Occipital lobe (tissue), 2 donors: Measurements from ENCODE around the gene LCN12. TPM values are rescaled to one million over a fixed set of nuclear protein-coding genes. Genes with fewer than 3 reads are reported as not detected.
"Not testable (repeated sequence)": the region's sequence is repeated elsewhere in the genome, so short reads cannot be mapped to it uniquely, and the experiment has no call there.

Experiments used
- DNase-seq: peaks from one replicate; lab custom pipeline; 2025; lab: John Stamatoyannopoulos, UW
- total RNA-seq: library from RNA; depleted of rRNA; stranded (reverse); fragments of >200 nt; gene quantifications from one replicate; pipeline ENCODE4 v1.2.3, GENCODE V29; 2014

Gene LCN12
- total RNA-seq, 1 donor from 2014 or later, result not detected

DNA sequence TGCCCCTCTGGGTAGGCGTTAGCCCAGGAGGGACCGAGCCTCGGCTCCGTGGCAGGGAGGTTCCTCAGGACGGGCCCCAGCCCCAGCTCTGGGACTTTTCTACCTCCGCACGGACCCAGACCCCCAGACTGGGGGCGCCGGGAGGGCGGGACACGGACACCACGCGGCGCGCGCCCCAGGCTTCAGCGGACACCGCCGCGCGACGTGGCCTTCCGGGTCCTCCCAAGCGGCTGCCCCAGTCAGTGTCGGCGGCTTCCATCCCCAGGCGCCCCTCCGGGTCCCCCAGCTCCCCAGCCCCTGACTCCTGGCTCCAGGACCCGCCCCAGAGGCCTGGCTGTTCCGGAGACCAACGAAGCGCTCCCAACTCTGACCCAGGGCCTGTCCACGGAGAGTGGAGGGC is 33.8 kb downstream of the LCN12 start:
- DNase-seq, result no peak

DNA sequence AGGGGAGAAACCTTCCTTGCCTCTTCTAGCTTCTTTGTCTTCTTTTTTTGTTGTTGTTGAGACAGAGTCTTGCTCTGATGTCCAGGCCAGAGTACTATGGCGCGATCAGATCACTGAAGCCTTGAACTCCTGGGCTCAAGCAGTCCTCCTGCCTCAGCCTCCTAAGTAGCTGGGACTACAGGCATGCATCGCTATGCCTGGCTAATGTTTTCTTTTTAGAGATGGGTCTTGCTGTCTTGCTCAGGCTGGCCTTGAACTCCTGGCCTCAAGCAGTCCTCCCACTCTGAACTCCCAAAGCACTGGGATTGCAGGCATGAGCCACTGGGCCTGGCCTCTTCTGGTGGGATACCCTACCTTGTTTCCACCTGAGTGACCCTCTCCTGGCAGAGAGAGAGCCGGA is 36.8 kb downstream of the LCN12 start:
- DNase-seq, result no peak

DNA sequence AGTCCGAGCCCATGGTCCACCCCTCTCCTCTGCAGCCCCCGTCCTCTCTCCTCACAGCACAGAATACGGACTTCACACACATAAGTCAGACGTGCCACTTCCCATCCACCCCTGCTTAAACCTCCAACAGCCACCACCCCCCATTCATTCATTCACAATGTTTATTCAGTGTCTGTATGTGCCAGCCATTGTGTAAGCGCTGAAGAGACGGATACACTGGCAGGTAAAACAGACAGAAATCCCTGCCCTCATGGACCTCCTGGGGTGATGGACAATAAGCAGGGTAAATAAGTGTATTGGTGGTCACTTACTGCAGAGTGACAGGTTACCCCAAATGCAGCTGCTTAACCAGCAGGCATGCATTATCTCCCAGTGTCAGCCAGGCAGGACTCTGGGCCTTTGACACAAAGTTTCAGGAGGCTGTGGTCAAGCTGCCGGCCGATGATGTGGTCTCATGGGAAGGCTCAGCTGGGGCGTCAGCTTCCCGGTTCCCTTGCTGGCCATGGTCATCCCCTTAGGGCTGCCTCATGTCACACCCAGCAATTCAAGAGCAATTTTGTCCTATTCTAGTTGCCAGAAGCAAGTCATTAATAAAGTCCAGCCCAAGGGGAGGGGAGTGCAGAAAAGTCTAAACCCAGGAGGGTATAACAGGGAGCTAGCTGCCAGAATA is 38.3 kb downstream of the LCN12 start:
- DNase-seq, result no peak

DNA sequence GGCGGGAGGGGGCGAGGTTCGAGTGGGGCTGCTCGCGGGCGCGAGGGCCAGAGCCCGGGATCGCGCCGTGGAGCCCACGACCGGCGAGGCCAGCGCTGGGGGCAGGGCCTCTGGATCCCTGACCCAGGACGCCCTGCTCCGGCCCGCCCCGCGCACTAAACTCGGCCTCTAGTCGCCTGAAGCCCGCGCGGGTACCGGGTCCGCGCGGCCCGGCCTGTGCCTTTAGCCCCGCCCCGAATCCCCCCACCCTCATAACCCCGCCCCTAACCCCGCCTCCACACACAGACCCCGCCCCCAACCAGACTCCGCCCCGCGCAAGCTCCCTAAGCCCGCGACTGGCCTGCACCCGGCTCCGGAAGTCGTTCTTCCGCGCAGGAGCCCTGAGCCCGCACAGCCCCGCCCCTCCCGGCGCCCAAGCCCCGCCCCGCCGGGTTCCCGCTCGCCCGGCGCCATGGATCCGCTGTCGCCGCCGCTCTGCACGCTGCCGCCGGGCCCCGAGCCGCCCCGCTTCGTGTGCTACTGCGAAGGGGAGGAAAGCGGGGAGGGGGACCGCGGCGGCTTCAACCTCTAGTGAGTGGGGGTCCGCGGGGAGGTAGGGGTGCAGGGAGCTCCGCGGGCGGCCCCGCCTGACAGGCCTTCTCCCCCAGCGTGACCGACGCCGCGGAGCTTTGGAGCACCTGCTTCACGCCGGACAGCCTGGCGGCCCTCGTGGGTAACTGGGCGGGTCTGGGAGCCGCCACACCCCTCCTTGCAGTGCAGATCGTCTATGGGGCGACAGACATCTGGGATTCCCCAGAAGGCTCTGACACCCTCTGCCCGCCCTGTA is 40.1 kb downstream of the LCN12 start, which contains the start of gene PAXX:
Gene PAXX (plus strand): TSS at position 430 of the 826 bp plus-strand sequence. CDS start 22 bp downstream, at position 452.
- DNase-seq, result peak; percentile 91

DNA sequence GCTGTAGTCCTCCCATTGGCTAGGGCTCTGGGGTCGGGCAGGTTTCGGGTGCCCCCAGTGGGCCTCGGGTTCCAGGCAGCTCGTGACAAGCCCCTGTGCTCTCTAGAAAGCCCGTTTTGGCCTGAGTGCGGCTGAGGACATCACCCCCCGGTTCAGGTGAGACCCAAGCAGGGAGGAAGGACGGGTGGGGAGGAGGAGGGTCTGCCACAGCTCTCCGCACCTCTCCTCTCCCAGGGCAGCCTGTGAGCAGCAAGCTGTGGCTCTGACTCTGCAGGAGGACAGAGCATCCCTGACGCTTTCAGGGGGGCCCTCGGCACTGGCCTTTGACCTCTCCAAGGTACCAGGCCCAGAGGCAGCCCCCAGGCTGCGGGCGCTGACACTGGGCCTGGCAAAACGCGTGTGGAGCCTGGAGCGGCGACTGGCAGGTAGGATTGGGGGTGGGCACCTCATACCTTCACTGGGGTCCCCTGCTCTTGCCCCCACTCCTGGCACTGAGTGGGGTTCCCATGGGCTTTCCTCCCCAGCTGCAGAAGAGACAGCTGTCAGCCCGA is 40.8 kb downstream of the LCN12 start:
- DNase-seq, result no peak

DNA sequence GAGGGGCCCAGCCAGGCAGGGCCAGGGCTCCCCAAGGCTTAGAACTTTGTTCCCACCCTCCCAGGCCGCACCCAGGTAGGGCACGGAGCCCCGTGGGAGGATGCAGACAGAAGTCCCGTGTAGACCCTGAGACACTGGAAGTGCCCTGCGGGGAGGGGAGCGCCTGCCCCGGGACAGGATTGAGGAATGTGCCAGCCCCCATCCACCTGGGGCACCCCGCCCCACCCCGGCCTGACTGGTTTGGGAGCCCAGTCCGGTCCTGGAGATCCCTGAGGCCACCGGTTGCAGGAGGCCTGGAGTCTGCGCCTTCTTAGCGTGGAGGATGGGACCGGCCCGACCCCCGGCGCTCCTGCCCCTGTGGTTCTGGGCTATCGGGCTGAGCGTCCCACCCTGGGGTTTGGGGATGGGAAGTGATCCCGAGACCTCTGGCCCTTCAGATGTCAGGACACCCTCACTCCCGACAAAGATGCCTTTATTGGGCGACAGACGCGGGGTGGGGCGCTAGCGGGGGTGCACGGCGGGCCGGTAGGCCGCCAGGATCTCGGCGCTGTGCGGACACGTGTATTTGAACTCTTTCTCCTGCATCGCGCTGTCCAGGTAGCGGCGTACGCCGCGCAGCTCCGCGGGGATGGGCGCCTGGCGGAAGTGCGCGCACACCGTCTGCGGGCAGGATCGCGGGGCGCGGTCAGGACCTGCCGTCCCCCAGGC is 42.3 kb downstream of the LCN12 start:
- no peak for DNase-seq

DNA sequence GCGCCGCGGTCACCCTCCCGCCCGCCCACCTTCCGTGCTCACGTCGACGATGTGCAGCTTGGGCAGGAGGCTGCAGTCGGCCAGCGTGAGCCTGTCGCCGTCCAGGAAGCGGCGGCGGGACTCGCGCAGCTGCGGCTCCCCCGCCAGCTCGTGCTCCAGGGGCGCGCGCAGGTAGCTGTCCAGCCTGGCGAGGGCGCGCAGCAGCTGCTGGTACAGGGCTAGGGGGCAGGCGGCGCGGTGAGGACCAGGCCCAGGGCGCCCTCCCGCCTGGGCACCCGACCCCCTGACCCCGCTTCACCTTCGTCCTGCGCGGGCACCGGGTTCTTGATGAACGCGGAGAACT is 42.8 kb downstream of the LCN12 start:
- no peak for DNase-seq

DNA sequence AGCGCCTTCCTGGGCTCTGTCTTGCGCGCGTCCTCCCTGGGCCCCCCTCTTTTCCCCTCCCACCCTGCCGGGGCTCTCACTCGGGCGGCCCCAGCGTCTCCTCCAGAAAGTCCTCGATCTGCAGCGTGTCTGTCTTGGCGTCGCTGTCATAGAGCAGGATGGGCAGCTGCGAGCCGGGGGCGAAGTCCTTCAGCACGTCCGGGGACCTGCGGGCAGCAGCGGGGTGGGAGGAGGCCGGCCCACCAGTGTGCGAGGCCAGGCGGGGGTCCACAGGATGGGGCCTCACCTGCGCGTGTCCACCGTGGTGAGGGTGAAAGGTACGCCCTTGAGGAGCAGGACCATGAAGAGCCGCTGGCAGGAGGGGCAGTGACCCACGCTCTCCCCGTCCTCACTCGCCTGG is 43.3 kb downstream of the LCN12 start:
- no peak for DNase-seq

DNA sequence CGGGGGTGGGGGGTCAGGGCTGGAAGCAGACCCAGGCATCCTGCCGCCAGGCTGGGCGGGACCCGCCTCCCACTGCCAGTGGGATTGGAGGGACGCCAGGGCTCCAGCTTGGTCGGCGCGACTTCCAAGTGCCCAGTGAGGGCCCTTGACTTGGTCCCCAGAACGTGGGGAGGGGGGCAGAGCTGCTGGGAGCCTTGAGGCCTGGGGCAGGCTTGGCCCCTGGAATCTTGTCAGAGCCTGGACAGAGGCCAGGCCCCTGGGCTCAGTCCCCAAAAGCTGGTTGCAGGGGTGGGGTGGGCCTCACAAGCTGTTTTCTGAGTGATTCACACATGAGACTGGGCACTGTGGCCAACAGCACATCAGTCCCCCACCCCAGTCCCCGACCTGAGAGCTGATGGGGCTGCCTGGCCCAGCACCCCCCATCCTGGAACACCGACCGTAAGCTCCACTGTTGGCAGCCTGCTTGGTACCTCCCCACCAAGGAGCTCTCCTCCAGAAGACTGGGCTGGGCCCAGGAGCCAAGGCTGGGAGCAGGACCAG is 43.8 kb downstream of the LCN12 start:
- no peak for DNase-seq

DNA sequence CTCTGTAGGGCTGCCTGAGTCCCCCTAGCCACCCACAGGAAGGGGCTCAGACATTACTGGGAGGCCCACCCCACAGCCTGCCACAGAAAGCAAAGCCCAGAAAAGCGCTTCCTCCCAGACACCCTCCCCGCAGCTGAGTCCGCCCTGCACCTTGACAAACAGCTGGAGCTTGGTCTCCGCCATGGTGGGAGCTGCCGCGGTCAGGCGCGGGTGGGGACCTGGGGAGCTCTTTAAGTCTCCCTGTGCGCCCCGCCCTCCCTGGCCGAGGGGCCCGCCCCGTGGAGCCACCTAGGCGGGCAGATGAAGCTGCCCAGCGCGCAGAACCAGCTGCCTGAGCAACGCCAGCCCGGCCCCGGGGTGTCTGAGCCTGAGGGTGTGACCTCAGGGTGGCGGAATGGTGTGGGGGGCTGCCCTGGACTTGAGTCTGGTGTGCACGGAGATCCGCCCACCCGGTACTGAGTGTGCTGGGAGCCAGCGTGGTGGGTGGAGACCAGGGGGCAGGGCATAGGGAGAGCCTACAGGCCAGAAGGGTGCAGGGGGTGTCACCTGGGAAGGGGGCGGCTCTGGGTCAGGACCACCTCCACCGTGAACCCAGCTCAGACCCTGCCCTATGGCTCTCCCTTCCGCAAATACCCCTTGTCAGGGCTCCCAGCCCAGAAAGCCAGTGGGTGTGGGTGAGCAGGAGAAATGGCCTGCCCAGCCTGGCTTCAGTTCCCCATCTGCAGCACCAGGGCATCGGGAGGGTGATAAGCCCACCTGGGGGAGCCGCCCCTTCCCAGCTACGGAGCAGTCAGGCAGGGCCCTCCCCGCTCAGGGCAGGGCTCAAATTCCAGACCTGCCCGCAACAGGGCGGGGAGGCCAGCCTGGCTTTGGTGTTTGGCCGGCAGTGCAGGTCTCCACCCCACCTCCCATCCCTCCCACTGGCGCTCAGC is 44.6 kb downstream of the LCN12 start, which contains the start of gene CLIC3:
Gene CLIC3 (minus strand): TSS at position 208 of the 932 bp plus-strand sequence. CDS start 25 bp downstream, at position 183.
- DNase-seq, result no peak

DNA sequence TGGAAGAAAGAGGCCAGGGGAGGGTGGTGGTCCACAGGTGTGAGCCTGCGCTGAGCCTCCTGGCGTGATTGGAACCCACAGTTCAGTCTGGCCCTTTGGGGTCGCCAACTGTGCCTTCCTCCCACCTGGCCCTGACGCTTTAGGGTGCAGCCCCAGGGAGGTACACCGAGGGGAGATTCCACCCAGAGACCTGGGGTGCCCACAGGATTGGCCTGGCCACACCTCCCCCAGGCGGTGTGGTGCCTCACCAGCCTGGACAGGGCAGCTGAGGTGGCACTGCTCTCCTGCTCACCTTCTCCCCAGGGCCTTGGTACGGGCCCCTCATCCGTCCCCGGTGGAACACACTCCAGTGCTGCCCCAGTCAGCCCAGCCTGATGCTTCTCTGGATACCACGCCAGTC is 45.3 kb downstream of the LCN12 start:
- DNase-seq, result no peak

DNA sequence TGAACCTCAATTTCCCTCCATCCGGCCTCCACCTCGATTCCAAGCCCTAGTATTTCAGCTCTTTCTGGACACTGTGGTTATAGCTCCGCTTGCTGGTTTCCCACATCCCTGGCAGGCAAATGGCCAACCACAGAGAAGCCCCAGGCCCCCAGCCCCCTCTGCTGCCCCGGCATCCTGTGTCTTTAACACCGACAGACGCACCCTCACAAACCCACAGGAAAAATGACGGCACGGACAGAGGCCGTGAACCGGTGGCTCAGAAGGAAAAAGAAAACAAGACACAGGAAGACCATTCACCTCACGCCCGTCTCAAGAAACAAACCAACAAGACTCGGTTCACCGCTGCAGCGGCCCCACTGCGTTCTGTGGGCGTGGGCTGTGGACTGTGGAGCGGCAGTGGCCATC is 45.8 kb downstream of the LCN12 start:
- no peak for DNase-seq

DNA sequence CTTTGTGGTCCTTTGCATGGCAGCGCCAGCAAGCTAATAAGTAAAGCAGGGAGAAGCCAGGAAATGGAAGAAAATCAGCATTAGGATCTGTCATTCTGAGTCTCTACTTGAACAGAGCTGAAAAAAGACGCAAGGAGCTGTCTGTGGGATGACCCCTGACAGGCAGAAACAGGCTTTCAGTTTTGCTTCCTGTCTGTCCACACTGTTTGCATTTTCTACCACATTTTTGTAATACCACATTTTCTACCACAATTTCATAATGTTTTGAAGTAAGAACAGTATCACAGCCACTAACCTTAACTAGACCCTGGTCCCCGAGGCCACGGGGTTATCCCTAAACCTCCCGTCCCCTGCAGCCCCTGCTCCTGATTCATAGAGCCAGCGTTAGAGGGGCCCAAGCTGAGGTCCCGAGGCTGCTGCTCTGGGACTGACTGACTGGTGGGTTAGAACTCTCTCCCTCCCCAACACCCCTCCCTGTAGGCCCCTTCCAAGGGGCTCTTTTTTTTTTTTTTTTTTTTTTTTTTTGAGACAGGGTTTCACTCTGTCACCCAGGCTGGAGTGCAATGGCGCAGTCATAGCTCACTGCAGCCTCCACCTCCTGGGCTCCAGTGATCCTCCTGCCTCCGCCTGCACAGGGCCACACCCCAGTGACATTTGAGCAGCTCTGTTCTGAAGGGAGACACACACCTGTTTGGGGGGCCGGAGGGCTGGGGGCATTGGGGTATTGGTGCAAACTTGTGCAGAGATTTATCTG is 48.3 kb downstream of the LCN12 start:
- DNase-seq, result no peak

DNA sequence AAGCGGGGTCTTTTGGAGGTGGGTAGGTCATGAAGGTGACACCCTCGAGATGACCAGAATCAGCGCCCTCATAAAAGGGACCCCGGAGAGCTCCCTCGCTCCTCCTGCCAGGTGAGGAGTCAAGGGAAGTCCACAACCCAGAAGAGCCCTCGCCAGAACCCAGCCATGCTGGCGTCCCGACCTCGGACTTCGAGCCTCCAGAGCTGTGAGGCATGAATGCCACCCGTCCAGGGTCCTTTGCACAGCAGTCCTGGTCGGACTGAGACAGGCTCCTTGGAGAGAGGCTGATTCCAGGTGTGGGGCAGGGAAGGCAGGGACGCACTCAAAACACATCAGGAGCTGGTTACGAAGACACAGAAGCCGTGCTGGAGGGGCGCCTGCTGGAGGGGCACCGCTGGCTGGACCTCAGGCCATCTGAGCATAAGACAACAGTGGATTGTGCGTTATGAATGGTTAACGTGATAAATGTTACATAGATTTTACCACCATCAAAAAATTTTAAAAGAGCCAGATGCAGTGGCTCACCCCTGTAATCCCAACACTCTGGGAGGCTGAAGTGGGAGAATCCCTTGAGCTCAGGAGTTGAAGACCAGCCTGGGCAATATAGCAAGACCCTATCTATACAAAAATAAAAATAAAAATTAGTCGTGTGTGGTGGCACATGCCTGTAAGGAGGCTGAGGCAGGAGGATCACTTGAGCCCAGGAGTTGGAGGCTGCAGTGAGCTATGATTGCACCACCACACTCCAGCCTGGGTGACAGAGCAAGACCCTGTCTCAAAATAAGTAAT is 50.0 kb downstream of the LCN12 start:
- no peak for DNase-seq

DNA sequence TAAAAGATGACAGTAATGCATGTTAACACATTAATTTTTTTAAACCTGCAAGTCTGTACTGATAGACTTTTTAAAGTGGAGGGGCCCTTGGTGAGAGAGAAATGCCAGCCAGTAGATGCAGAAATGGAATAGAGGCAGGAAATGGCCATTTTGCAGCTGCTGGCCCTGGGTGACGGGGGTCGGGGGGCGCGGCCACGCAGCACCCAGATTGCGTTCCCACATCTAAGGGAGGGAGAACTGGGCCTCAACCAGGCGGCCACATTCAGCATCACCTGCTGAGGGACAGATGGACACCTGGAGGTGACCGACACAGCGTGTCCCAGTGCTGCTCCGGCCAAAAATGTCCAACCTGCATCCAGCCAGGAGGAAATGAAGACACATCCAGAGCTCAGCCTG is 50.6 kb downstream of the LCN12 start:
- DNase-seq, result no peak

DNA sequence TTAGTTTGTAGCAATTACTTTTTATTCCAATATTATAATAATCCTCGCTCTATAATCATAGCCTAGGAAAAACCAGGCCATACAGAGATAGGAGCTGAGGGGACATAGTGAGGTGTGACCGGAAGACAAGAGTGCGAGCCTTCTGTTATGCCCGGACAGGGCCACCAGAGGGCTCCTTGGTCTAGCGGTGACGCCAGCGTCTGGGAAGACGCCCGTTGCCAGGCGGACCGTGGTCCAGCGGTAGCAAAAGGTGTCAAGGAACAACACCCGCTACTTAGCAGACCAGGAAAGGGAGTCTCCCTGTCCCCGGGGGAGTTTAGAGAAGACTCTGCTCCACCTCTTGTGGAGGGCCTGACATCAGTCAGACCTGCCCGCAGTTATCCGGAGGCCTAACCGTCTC is 52.2 kb downstream of the LCN12 start:
- DNase-seq, result not testable (repeated sequence)
